ENCODE data around the gene CCDC80. TPM values are rescaled to one million over a fixed set of nuclear protein-coding genes. Genes with fewer than 3 reads are reported as not detected.

CCDC80 gene
- total RNA-seq, 1 donor from 2014 or later = 4.9 TPM

DNA sequence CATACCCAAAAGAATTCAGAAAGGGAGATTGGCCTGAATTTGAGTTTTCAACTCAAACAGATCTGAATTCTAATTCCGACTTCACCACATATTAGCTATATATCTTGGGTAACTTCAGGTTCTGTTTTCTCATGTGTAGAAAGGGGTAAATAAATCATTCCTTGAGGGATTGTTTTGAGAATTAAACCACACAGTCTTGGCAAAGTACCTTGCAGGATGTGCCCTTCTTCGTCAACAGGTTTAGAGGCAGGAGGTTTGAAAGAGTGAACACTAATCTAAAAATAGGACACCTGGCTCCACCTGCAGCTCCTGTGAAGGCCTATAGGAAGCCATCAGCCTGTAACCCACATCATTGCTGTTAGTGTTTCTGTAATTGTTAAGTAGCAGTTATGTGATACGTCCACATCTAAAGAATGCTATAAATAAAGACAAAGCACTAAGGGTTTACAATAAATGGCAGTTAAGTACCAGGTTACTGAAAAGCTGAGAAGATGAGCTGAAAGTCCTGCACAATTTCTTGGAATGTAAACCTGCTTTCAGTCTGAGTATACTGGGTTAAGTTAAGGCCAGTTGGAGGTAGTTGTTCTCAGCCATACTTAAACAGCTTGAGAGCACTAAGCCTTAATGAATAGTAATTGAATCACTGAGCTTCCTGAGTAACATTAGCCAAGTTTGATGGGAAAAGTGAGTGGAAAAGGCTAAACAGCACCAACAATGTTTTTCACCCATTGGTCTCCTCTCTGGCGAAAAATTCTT is 6.0 kb downstream of the CCDC80 start:
- TF ChIP-seq, protein P1, sequence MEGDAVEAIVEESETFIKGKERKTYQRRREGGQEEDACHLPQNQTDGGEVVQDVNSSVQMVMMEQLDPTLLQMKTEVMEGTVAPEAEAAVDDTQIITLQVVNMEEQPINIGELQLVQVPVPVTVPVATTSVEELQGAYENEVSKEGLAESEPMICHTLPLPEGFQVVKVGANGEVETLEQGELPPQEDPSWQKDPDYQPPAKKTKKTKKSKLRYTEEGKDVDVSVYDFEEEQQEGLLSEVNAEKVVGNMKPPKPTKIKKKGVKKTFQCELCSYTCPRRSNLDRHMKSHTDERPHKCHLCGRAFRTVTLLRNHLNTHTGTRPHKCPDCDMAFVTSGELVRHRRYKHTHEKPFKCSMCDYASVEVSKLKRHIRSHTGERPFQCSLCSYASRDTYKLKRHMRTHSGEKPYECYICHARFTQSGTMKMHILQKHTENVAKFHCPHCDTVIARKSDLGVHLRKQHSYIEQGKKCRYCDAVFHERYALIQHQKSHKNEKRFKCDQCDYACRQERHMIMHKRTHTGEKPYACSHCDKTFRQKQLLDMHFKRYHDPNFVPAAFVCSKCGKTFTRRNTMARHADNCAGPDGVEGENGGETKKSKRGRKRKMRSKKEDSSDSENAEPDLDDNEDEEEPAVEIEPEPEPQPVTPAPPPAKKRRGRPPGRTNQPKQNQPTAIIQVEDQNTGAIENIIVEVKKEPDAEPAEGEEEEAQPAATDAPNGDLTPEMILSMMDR (IDR thresholded peaks at IDR 0.05; ENCODE audit: insufficient read depth, low read length, poor library complexity, severe bottlenecking) = no peak
- Histone ChIP-seq H3K27me3 (ENCODE audit: control insufficient read depth, insufficient read depth, low read length) (no peaks in the 10 kb centered on the region), H3K4me3 (ENCODE audit: low read depth, low read length) (no peak overlapping the region), H3K36me3 (ENCODE audit: control insufficient read depth, insufficient read depth, low read length) (no peaks in the 10 kb centered on the region)
- DNase-seq (ENCODE audit: low read depth) = no peak

DNA sequence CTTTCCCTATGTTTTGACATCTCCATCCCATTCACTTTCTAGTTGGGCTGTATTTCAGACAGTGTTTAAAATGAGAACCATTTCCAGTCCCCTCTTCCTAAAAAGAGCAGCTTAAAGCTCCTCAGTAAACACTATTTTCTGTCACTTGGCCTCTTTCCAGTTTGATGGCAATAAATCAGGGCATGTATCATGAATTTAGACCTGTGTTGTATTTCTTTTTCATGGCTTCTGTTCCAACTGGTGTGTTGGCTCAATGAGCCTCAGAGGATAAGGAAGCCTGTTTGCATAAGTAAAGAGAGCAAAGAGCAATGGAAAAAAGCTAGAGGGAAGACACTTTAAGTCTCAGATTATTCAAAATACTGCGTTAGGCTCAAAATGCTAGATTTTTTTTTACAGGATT is 7.2 kb downstream of the CCDC80 start:
- DNase-seq (ENCODE audit: low read depth) = no peak
- Histone ChIP-seq H3K36me3 (ENCODE audit: control insufficient read depth, insufficient read depth, low read length) (no peaks in the 10 kb centered on the region), H3K4me3 (ENCODE audit: low read depth, low read length) (no peak overlapping the region), H3K27me3 (ENCODE audit: control insufficient read depth, insufficient read depth, low read length) (no peaks in the 10 kb centered on the region)
- TF ChIP-seq, protein P1 (IDR thresholded peaks at IDR 0.05; ENCODE audit: insufficient read depth, low read length, poor library complexity, severe bottlenecking) = no peak

DNA sequence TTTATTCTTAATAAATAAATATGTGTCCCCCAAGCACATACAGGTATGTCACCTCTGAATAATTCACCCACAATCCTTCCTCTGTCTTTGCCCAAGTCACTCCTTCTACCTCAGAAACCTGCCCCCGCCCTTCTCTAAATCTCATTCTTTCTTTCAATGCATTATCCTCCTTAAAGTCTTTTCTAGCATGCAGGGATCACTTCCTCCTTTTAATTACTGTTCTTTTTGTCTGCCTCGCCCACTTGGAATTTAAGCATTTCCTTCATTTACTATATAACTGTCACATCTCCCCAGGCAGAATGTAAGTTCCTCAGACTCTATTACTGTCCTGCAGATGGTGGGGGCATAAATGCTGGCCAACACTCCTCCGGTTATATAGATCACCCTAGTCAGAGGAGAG is 7.8 kb downstream of the CCDC80 start:
- Histone ChIP-seq H3K36me3 (ENCODE audit: control insufficient read depth, insufficient read depth, low read length) (no peaks in the 10 kb centered on the region), H3K27me3 (ENCODE audit: control insufficient read depth, insufficient read depth, low read length) (no peaks in the 10 kb centered on the region), H3K4me3 (ENCODE audit: low read depth, low read length) (no peak overlapping the region)
- TF ChIP-seq, protein P1 (IDR thresholded peaks at IDR 0.05; ENCODE audit: insufficient read depth, low read length, poor library complexity, severe bottlenecking) = no peak
- DNase-seq (ENCODE audit: low read depth) = no peak

DNA sequence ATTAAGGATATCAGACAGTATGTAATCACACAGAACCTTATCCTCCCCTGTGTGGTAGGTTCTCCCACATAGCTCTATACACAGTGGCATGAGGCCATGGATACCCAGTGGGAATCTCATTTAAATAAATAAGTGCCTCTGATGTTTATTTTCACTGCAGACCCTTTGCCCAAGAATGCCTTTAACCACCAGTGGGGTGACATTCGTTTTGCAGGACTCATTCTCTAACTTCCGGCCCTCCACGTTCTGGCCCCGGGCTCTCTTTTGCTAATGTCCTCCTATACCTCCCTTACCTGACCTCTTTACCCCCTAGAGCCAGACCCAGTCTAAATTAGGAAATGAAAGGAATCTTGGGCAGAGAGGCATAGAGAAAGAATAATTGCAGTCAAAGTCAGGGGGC is 8.3 kb downstream of the CCDC80 start:
- no peaks in the 10 kb centered on the region for H3K36me3 ChIP-seq (ENCODE audit: control insufficient read depth, insufficient read depth, low read length)
- TF ChIP-seq, protein P1 (IDR thresholded peaks at IDR 0.05; ENCODE audit: insufficient read depth, low read length, poor library complexity, severe bottlenecking) = no peak
- DNase-seq (ENCODE audit: low read depth) = no peak
- no peaks in the 10 kb centered on the region for H3K27me3 ChIP-seq (ENCODE audit: control insufficient read depth, insufficient read depth, low read length)
- no peak overlapping the region for H3K4me3 ChIP-seq (ENCODE audit: low read depth, low read length)

DNA sequence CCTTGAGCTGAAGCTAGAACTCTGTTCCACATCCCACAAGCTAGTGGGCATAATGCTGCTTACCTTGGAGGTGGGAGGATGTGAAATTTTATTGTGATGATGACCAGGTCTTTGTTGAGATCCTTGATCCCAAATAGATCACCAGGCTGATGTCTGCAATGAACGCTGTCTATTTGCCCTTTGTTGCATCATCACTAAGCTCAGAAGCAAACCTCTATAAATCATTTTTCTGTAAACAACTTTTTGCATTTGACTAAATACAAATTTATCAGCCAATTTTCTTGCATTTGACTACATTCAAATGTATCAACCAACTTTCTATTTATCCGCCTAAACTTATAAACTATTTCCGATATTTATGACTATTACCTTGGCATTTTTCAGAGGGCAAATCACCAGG is 9.7 kb downstream of the CCDC80 start:
- DNase-seq (ENCODE audit: low read depth) = no peak
- TF ChIP-seq, protein P1 (IDR thresholded peaks at IDR 0.05; ENCODE audit: insufficient read depth, low read length, poor library complexity, severe bottlenecking) = no peak
- H3K27me3 ChIP-seq (ENCODE audit: control insufficient read depth, insufficient read depth, low read length) = no peaks in the 10 kb centered on the region

DNA sequence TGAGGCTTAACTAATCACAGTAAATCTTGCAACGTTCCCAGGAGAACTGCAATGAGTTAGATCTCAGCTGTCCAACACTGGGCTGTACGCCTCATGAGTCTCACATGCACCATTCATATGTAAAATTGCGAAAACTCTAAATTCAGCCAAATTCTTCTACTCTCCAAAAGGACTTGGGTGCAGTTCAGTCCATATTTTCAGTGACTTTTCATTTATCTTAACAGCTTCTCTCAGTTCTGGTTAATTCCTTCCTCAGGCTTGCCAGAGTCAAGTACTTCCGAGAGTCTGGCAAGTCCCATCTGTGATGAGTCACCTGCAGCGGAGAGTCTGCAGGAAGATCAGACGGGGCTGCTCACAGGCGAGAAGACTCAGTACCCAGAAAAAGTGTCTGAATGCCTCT is 11.5 kb downstream of the CCDC80 start:
- Histone ChIP-seq H3K36me3 (ENCODE audit: control insufficient read depth, insufficient read depth, low read length) (no peaks in the 10 kb centered on the region), H3K27me3 (ENCODE audit: control insufficient read depth, insufficient read depth, low read length) (no peaks in the 10 kb centered on the region), H3K4me3 (ENCODE audit: low read depth, low read length) (no peak overlapping the region)
- TF ChIP-seq, protein P1 (IDR thresholded peaks at IDR 0.05; ENCODE audit: insufficient read depth, low read length, poor library complexity, severe bottlenecking) = no peak
- no peak for DNase-seq (ENCODE audit: low read depth)

More for the DNA sequence above, 9.7 kb downstream of the CCDC80 start:
- Histone ChIP-seq H3K36me3 (ENCODE audit: control insufficient read depth, insufficient read depth, low read length) (no peaks in the 10 kb centered on the region), H3K4me3 (ENCODE audit: low read depth, low read length) (no peak overlapping the region)
